Measurements from ENCODE around the gene WNK3. TPM values are rescaled to one million over a fixed set of nuclear protein-coding genes. Genes with fewer than 3 reads are reported as not detected.
"Not testable (repeated sequence)": the region's sequence is repeated elsewhere in the genome, so short reads cannot be mapped to it uniquely, and the experiment has no call there.

Gene WNK3
- total RNA-seq, 1 experiment from 2014 or later, result 12.8 TPM

DNA sequence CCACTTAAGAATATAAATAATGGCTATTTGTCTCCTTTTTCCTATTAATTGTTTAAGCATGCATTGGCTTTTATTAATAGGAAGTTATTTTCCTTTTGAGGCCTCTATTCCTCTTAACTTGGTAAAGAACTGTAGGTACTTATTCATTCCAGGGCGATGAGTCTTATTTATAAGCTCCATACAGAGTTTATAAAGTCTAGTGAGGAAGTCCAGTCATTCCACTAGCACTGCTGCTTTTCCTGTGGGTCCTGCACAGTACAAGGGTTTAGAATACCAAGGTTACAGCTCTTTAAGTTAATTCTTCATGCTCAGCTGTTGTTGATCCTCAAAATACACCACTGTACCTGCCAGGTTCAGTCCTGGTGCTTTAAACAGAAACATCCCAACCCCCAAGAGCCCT, 28.5 kb upstream of the WNK3 start:
- H3K27ac ChIP-seq (ENCODE audit: low read depth, low read length, poor library complexity, severe bottlenecking), result no peak overlapping the region
- no TSS peak for BruUV-seq (replicated peaks)
- H3K4me1 ChIP-seq (ENCODE audit: insufficient read depth, low read length, poor library complexity, severe bottlenecking), result no peaks in the 10 kb centered on the region
- H3K4me3 ChIP-seq (ENCODE audit: low read depth, low read length, poor library complexity, severe bottlenecking), result no peak overlapping the region
- intact Hi-C loops (cut with micrococcal nuclease; ENCODE audit: unreplicated experiment), result no loop called here
- ChIA-PET CTCF (no interaction called here), POLR2A (ENCODE audit: low non-redundant PET) (no interaction called here)
- H3K9me3 ChIP-seq (ENCODE audit: low read depth, low read length, poor library complexity, severe bottlenecking), result no peaks in the 10 kb centered on the region
- TF ChIP-seq, protein P1, sequence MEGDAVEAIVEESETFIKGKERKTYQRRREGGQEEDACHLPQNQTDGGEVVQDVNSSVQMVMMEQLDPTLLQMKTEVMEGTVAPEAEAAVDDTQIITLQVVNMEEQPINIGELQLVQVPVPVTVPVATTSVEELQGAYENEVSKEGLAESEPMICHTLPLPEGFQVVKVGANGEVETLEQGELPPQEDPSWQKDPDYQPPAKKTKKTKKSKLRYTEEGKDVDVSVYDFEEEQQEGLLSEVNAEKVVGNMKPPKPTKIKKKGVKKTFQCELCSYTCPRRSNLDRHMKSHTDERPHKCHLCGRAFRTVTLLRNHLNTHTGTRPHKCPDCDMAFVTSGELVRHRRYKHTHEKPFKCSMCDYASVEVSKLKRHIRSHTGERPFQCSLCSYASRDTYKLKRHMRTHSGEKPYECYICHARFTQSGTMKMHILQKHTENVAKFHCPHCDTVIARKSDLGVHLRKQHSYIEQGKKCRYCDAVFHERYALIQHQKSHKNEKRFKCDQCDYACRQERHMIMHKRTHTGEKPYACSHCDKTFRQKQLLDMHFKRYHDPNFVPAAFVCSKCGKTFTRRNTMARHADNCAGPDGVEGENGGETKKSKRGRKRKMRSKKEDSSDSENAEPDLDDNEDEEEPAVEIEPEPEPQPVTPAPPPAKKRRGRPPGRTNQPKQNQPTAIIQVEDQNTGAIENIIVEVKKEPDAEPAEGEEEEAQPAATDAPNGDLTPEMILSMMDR (conservative IDR thresholded peaks at IDR 0.05; ENCODE audit: low read depth, low read length), result no peak
- TF ChIP-seq EZH2 (IDR thresholded peaks at IDR 0.05; ENCODE audit: borderline replicate concordance, low read depth, low read length, poor library complexity, severe bottlenecking), result no peak
- DNase-seq (ENCODE audit: low spot score), result no peak
- no peaks in the 10 kb centered on the region for H3K27me3 ChIP-seq (replicated peaks; ENCODE audit: insufficient read depth, low read depth, low read length, poor library complexity)
- H3K36me3 ChIP-seq (ENCODE audit: insufficient read depth, low read length, poor library complexity, severe bottlenecking), result no peaks in the 10 kb centered on the region

DNA sequence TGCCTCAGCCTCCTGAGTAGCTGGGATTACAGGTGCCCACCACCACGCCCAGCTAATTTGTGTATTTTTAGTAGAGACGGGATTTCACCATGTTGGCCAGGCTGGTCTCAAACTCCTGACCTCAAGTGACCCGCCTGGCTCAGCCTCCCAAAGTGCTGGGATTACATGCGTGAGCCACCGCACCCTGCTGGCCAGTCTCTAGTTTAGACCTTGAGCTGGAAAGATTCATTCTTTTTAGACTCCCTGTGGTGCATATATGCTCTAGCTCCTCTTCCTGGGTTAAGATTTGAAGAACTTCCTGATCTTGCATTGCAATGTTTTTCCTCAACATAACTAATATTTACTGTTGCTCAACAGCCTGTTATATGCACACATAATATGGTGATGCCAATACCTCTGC, 26.8 kb upstream of the WNK3 start:
- DNase-seq (ENCODE audit: low spot score); CTCF ChIA-PET; H3K4me3 ChIP-seq (ENCODE audit: low read depth, low read length, poor library complexity, severe bottlenecking); BruUV-seq (replicated peaks); H3K36me3 ChIP-seq (ENCODE audit: insufficient read depth, low read length, poor library complexity, severe bottlenecking); H3K27me3 ChIP-seq (replicated peaks; ENCODE audit: insufficient read depth, low read depth, low read length, poor library complexity); H3K4me1 ChIP-seq (ENCODE audit: insufficient read depth, low read length, poor library complexity, severe bottlenecking); H3K9me3 ChIP-seq (ENCODE audit: low read depth, low read length, poor library complexity, severe bottlenecking); POLR2A ChIA-PET (ENCODE audit: low non-redundant PET); H3K27ac ChIP-seq (ENCODE audit: low read depth, low read length, poor library complexity, severe bottlenecking); intact Hi-C loops (cut with micrococcal nuclease; ENCODE audit: unreplicated experiment): not testable (repeated sequence)

DNA sequence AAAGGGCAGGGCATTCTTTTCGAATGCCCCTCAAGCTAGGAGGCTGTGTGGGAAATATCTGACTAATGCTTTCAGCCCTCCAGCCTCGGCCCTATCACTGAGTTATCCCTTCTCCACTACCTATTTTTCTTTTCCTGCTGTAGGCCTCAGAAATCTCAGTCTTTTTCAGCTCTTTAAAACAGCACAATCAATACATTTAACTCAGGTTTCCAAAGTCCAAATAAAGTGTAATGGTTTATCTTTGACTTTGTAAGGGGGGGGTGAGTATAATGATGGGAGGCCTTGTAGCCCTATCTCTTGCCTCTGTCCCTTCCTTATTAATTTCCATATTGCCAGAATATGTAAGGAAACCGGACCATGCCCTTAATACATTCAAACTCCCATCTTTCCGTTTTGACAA, 1.6 kb upstream of the WNK3 start:
- no TSS peak for BruUV-seq (replicated peaks)
- H3K4me3 ChIP-seq (ENCODE audit: low read depth, low read length, poor library complexity, severe bottlenecking), result no peak overlapping the region
- intact Hi-C loops (cut with micrococcal nuclease; ENCODE audit: unreplicated experiment), result loop anchor here (5.0 kb wide), 1 partner anchor 177 kb away; the partner anchor contains the start of gene FAM120C

More for the DNA sequence above, 1.6 kb upstream of the WNK3 start:
- H3K36me3 ChIP-seq (ENCODE audit: insufficient read depth, low read length, poor library complexity, severe bottlenecking), result no peaks in the 10 kb centered on the region
- POLR2A ChIA-PET (ENCODE audit: low non-redundant PET), result no interaction called here
- H3K9me3 ChIP-seq (ENCODE audit: low read depth, low read length, poor library complexity, severe bottlenecking), result no peaks in the 10 kb centered on the region
- DNase-seq (ENCODE audit: low spot score), result no peak
- no peaks in the 10 kb centered on the region for H3K4me1 ChIP-seq (ENCODE audit: insufficient read depth, low read length, poor library complexity, severe bottlenecking)
- H3K27me3 ChIP-seq (replicated peaks; ENCODE audit: insufficient read depth, low read depth, low read length, poor library complexity), result no peaks in the 10 kb centered on the region
- no peak overlapping the region for H3K27ac ChIP-seq (ENCODE audit: low read depth, low read length, poor library complexity, severe bottlenecking)
- CTCF ChIA-PET, result no interaction called here
- no peak for TF ChIP-seq EZH2 (IDR thresholded peaks at IDR 0.05; ENCODE audit: borderline replicate concordance, low read depth, low read length, poor library complexity, severe bottlenecking)
- TF ChIP-seq, protein P1 (conservative IDR thresholded peaks at IDR 0.05; ENCODE audit: low read depth, low read length), result no peak
